ENCODE measurements around the gene TIMM13.

- TF ChIP-seq CTCF (IDR thresholded peaks at IDR 0.05) (no peak), POLR2AphosphoS5 (IDR thresholded peaks at IDR 0.05) (no peak)
These were observed 9.5 kb upstream of the TIMM13 start for GRCh38 chr19:2436926-2437325.

Measured in breast epithelium (tissue), 3 donors.